ENCODE measurements around the gene CHCHD3.
A peak's percentile ranks its signal among the peaks of the same experiment; 100 is the strongest.
"Not testable (repeated sequence)": the region's sequence is repeated elsewhere in the genome, so short reads cannot be mapped to it uniquely, and the experiment has no call there.

Gene CHCHD3

DNA sequence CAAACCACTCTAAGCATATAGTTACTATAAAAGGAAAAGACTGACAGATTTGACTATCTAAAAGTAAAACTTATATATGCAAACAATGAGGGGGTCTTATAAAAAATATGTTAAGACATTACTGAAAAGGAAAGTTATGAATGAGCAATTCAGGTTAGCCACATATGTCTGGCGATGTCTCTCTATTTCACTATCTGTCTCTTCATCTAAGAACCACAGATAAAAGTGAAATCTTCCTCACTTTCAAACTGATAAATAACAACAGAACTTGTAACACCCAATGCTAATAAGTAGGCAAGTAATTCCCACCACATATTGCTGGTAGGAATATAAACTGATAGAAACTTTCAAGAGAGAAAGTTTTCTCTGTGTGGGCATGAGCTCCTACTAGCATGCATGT lies 138.2 kb downstream of the CHCHD3 start:
- DNase-seq: peak; percentile 29

GRCh38 chr7:132942701-132943100 lies 139.2 kb downstream of the CHCHD3 start:
- no peak for DNase-seq

- no peak for DNase-seq
Measured at GRCh38 chr7:132941905-132942304, 140.0 kb downstream of the CHCHD3 start.

GRCh38 chr7:132941428-132941827 lies 140.5 kb downstream of the CHCHD3 start:
- DNase-seq: no peak

DNA sequence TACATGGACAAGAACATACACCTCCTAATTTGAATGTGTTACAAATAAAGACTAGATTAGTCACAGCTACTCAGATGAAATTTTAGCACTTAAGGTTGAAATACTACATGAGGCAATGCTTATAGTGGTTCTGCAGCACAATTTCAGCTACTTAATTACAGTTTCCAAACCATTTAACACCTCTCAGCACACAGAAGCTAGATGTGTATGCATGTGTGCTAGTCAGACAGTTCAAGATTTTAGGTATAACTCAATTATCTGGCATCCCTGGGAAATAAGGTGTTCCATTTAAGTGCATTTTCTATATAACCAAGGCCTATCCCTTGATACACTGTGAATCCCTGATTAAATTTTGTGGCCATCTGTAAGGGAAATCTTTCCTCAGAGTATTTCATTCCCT lies 141.8 kb downstream of the CHCHD3 start:
- no peak for DNase-seq

DNA sequence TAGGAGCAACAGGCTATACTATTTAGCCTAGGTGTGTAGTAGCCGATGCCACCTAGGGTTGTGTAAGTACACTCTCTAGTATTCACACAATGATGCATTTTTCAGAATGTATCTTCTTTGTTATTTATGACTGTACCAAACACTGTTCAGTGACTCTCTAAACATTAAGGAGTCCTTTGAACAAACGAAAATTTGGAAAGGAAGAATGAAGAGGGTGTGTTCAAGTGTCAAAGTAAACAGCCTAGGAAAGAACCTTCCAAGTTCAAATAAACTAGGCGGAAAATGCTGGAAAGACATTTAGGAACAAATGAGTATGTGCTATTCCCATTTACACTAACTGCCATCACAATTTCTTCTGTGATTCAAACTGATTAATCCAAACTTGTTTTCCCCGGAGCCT lies 142.4 kb downstream of the CHCHD3 start:
- no peak for DNase-seq

- DNase-seq: no peak
Measured at GRCh38 chr7:132937286-132937685, 144.6 kb downstream of the CHCHD3 start.

- no peak for DNase-seq
Measured at GRCh38 chr7:132935608-132936007, 146.3 kb downstream of the CHCHD3 start.

DNA sequence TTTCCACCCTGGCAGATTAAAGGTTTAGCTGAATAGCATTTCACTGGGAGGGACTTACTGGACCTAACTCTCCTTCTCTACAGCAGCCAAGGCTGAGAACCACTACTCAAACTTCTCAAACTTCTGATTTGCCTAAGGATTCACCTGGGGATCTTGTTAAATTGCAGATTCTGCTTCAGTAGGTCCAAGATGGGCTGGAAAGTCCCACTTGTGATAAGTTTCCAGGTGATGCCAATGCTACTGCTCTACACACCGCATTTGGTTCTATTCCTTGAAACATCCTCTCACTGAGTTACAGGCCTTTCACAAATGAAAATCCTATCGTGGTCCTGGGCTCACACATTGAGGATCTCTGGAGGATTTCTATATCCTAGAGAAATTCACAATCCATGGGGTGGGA lies 147.9 kb downstream of the CHCHD3 start:
- DNase-seq: no peak

DNA sequence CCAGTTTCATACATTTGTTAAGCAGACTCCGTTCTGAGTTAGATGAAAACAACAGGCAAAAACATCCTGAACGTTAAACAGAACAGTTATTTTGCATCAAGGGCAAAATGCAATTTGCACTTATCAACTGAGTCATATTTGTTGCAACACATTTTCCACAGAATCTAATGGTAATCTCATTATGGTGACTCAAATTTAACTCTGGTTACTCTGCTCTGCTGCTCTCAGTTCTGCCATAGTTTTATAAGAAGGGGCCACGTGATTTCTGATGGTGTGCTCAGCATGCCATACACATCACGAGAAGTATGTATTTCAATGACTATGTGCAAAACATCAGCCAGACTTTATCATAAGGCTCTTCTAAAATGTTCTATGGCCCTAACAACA lies 148.8 kb downstream of the CHCHD3 start:
- DNase-seq: peak; percentile 66

GRCh38 chr7:132932296-132933071 lies 149.4 kb downstream of the CHCHD3 start:
- no peak for DNase-seq

DNA sequence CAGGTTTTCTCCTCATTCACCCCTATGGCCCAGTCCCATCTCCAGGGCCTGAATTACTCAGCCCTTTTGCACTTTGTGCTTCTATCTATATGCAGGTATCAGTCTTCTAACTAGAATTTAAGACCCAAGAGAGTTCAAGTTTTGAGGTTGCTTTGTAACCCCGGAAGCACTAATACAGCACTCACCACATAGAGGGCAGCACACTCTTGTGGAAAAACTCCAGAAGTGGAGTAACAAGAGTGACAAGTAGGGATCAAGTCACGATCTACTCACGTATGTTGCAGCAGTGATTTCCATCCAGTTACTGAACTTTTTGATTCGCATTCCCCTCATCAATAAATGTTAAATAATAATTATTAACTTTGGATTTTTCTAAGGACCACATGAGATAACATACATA lies 151.0 kb downstream of the CHCHD3 start:
- no peak for DNase-seq

DNA sequence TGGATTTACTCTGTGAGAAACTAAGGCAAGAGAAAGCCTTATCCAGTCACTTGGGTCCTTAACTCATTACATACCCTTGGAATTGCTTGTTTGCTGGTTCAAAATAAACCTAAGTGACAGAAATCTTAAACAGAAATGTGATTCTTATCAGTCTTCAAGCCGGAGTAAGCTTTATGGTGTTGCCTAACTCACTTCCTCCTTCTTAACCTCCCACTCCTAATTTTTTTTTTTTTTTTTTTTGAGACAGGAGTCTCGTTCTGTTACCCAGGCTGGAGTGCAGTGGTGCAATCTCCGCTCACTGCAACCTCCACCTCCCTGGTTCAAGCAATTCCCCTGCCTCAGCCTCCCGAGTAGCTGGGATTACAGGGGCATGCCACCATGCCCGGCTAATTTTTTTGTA lies 151.9 kb downstream of the CHCHD3 start:
- DNase-seq: not testable (repeated sequence)

DNA sequence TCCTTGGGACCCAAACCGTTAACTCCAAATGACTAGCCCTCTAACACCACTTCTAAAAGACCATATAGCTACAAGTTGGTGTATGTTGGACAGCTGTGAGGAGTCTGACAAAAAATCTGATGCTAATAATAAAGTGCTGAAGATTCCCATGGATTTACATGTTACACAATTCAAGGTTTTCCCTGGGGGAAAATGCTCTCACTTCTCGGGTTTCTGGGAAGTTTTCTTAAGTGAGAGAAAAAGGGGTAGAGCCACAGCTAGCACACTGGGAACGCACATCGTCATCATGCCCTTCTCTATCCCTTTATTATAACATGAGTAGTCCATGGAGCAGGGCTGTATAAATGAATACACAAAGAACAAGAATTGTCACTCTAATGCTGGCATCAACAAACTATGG lies 162.1 kb downstream of the CHCHD3 start:
- no peak for DNase-seq

DNA sequence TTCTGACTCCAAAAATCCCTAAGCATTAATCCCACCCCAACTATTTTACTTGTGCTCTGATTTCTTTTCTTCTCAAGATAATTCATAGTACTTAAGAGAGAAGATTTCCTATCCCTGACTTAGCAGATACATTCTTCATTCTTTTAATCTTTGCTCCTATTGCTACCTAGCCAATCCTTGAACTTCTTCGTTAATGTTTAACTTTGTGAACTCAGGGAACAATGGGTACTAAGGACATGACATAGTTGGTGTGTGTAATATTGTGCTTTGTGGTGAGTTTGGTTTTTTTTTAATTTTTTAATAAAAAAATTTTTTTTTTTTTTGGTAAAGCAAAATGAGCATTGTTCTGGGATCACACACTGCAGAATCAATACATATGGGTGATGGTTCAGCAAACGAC lies 166.2 kb downstream of the CHCHD3 start:
- DNase-seq: no peak

GRCh38 chr7:132910657-132911056 lies 171.2 kb downstream of the CHCHD3 start:
- DNase-seq: no peak

- no peak for DNase-seq
Measured at GRCh38 chr7:132907380-132907940, 174.4 kb downstream of the CHCHD3 start.

- no peak for DNase-seq
Measured at GRCh38 chr7:132906193-132906835, 175.6 kb downstream of the CHCHD3 start.

GRCh38 chr7:132905136-132905535 lies 176.8 kb downstream of the CHCHD3 start:
- not testable (repeated sequence) for DNase-seq

DNA sequence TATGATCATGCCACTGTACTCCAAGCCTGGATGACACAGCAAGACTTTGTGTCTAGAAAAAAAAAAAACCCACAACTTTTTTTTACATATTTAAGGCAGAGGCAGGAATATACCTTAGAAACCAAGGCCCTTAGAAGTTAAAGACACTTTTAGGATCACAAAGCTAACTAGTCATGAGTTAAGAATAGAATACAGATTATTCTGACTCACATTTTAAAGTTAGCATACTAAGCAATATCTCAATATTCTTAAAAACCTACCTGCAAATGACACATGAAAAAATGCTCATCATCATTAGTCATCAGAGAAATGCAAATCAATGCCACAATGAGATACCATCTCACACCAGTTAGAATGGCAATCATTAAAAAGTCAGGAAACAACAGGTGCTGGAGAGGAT lies 177.7 kb downstream of the CHCHD3 start:
- no peak for DNase-seq

DNA sequence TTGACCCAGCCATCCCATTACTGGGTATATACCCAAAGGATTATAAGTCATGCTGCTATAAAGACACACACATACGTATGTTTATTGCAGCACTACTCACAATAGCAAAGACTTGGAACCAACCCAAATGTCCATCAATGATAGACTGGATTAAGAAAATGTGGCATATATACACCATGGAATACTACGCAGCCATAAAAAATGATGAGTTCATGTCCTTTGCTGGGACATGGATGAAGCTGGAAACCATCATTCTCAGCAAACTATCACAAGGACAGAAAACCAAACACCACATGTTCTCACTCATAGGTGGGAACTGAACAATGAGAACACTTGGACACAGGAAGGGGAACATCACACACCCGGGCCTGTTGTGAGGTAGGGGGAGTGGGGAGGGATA lies 179.6 kb downstream of the CHCHD3 start:
- DNase-seq: not testable (repeated sequence)

DNA sequence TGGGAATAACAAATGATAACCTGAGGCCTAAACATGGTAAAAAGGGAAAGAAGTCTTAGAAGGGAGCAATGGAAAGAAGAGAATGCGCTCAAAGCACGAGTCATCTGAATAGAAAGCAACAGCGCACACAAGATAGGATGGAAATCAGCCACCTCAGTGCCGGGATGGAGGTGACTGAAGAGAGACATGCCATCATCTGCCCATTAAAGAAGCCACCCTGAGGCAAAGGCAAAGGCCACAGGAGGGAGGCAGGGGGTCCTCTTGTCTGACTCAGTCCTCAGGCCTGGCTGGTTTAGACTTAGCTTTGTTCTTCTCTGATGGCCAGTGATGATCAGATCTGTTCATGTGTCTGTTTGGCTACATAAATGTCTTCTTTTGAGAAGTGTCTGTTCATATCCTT lies 180.6 kb downstream of the CHCHD3 start:
- no peak for DNase-seq

DNA sequence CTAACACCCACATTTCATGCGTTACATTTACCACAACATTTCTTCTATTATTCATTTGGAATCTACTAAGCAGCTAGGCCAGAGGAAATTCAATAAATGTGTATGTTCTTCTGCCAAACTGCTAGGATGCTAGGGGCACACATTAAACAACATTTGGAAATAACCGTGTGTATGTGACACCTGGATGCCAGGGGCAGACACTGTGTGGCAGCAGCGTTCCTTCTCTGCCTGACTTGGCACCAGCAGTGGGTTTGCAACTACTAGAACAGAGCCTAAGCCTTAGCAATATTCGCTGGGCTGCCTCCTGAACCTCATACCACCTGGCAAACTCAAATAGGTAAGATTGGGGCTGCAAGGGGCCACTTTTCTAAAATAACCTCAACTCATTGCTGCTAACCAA lies 182.1 kb downstream of the CHCHD3 start:
- DNase-seq: no peak

- not testable (repeated sequence) for DNase-seq
Measured at GRCh38 chr7:132898641-132899175, 183.2 kb downstream of the CHCHD3 start.

Data from activated CD4-positive, alpha-beta T cell treated with anti-CD3 and anti-CD28 coated beads, Interleukin-2, amount 50 U/mL, for 16 hours (primary cell).